ENCODE measurements around the gene AFF1. TPM values are rescaled to one million over a fixed set of nuclear protein-coding genes. Genes with fewer than 3 reads are reported as not detected.

The AFF1 gene
- total and polyA plus RNA-seq, 2 experiments from 2014 or later: 31.9 to 38.7 TPM

DNA sequence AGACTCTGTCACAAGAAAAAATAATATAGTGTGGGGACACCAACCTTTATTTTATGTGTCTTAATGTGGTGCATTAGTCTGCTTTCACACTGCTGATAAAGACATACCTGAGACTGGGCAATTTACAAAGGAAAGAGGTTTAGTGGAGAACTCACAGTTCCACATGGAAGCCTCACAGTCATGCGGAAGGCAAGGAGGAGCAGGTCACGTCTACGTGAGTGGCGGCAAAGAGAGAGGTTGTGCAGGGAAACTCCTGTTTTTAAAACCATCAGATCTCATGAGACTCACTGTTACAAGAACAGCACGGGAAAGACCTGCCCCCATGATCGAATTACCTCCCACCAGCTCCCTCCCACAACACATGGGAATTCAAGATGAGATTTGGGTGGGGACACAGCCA lies 130.2 kb downstream of the AFF1 start:
- Histone ChIP-seq H3K9me3 (ENCODE audit: low read depth) (no peaks in the 10 kb centered on the region), H2AFZ (no peak overlapping the region), H3K9me2 (replicated peaks; ENCODE audit: insufficient read depth) (no peaks in the 10 kb centered on the region), H3K4me2 (no peak overlapping the region), H3K4me3 (no peak overlapping the region), H3K79me2 (peaks cover 62% of the 10 kb centered on the region), H4K20me1 (ENCODE audit: insufficient read depth, poor library complexity, severe bottlenecking) (peaks cover 23% of the 10 kb centered on the region), H3K36me3 (replicated peaks; ENCODE audit: insufficient read depth, low read depth) (no peaks in the 10 kb centered on the region), H3K4me1 (ENCODE audit: insufficient read depth) (peaks cover 3% of the 10 kb centered on the region), H3K27ac (no peak overlapping the region), H3K27me3 (no peaks in the 10 kb centered on the region)
- DNase-seq (ENCODE audit: low spot score): no peak
- 84% methylated on average over 6 of the region's 6 CpGs for WGBS (ENCODE audit: low lambda C conversion rate, missing lambda C conversion rate)
- TF ChIP-seq EZH2 (IDR thresholded peaks at IDR 0.05; ENCODE audit: borderline replicate concordance) (no peak), EZH2phosphoT487 (IDR thresholded peaks at IDR 0.05; ENCODE audit: low read depth, severe bottlenecking, unreplicated experiment) (no peak)
- TF ChIP-seq, protein P1, sequence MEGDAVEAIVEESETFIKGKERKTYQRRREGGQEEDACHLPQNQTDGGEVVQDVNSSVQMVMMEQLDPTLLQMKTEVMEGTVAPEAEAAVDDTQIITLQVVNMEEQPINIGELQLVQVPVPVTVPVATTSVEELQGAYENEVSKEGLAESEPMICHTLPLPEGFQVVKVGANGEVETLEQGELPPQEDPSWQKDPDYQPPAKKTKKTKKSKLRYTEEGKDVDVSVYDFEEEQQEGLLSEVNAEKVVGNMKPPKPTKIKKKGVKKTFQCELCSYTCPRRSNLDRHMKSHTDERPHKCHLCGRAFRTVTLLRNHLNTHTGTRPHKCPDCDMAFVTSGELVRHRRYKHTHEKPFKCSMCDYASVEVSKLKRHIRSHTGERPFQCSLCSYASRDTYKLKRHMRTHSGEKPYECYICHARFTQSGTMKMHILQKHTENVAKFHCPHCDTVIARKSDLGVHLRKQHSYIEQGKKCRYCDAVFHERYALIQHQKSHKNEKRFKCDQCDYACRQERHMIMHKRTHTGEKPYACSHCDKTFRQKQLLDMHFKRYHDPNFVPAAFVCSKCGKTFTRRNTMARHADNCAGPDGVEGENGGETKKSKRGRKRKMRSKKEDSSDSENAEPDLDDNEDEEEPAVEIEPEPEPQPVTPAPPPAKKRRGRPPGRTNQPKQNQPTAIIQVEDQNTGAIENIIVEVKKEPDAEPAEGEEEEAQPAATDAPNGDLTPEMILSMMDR (IDR thresholded peaks at IDR 0.05; ENCODE audit: poor library complexity): no peak

DNA sequence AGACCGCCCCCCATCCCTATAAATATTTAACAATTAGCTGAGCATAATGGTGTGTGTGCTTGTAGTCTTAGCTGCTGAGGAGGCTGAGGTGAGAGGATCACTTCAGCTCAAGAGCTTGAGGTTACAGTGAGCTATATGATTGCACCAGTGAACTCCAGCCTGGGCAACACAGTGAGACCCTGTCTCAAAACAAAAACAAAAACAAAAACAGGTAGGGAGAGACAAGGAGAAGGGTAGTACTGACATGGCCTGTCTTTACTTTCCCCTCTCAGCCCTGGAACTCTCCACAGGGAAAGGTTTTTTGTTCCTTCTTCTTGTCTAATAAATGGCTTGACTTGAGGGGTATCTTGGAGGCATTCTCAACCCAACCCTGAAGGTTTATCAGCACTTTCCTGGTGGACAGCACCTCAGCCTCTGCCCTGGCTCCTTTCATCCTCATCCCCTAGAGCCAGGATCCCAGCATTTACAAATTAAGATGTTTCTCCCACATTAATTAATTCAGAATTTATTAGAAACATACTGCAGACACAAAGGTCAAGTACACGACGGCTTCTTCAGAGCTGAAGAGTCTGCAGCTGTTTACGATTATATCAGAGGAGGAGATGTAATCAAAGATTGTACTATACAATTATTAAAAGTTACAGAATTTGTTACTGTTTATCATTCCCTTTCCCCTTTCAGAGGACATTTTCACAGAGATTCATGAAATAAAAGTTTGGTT lies 131.8 kb downstream of the AFF1 start:
- Histone ChIP-seq H3K9me2 (replicated peaks; ENCODE audit: insufficient read depth) (no peaks in the 10 kb centered on the region), H3K79me2 (peaks cover 70% of the 10 kb centered on the region), H3K4me2 (no peak overlapping the region), H3K36me3 (replicated peaks; ENCODE audit: insufficient read depth, low read depth) (no peaks in the 10 kb centered on the region), H3K27ac (peak overlapping the region; percentile 8), H2AFZ (no peak overlapping the region), H3K4me1 (ENCODE audit: insufficient read depth) (peaks cover 12% of the 10 kb centered on the region), H3K9me3 (ENCODE audit: low read depth) (no peaks in the 10 kb centered on the region), H3K27me3 (no peaks in the 10 kb centered on the region), H4K20me1 (ENCODE audit: insufficient read depth, poor library complexity, severe bottlenecking) (peaks cover 23% of the 10 kb centered on the region), H3K4me3 (no peak overlapping the region)
- DNase-seq (ENCODE audit: low spot score): no peak
- no peak for TF ChIP-seq EZH2phosphoT487 (IDR thresholded peaks at IDR 0.05; ENCODE audit: low read depth, severe bottlenecking, unreplicated experiment)
- TF ChIP-seq EZH2 (IDR thresholded peaks at IDR 0.05; ENCODE audit: borderline replicate concordance): no peak
- WGBS (ENCODE audit: low lambda C conversion rate, missing lambda C conversion rate): 63% methylated on average over 4 of the region's 4 CpGs

DNA sequence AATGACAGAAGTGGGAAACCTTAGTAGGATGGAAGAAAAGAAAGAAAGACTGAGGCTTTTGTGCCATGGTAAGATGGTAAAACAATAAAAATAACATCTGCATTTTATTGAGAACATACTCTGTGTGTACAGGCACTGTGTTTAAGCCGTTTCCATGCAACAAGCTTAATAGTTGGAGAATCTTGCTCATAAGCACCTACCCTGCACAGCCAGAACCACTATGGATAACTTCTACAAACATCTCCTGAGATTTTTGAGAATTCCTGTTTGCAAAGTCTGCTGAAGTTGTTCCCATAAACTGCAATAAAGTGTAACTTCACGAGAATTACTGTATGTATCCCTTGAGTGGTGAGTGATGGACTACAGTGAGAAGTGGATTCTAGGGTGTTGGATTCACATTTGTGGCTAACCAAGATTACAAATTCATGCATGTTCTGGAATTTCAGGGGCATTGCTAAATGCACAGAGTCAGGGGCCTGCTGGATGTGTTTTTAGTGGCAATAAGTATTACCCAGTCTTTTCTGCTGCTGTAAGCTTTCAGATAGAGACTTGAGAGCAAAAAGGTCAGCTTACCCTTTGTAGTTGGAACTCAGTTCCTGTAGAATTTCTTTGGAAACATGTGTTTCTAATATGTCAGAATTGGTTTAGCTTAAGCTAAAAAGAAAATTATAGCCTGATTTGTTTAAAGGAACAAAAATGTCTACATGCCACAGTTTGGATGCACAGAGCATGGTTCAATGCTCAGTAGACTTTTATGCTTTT lies 132.5 kb downstream of the AFF1 start:
- Histone ChIP-seq H3K4me1 (ENCODE audit: insufficient read depth) (peaks cover 12% of the 10 kb centered on the region), H3K27me3 (no peaks in the 10 kb centered on the region), H2AFZ (no peak overlapping the region), H3K4me3 (no peak overlapping the region), H3K79me2 (peaks cover 71% of the 10 kb centered on the region), H3K4me2 (no peak overlapping the region), H3K36me3 (replicated peaks; ENCODE audit: insufficient read depth, low read depth) (no peaks in the 10 kb centered on the region), H3K9me2 (replicated peaks; ENCODE audit: insufficient read depth) (no peaks in the 10 kb centered on the region), H3K27ac (peak overlapping the region; percentile 8), H4K20me1 (ENCODE audit: insufficient read depth, poor library complexity, severe bottlenecking) (peaks cover 23% of the 10 kb centered on the region), H3K9me3 (ENCODE audit: low read depth) (no peaks in the 10 kb centered on the region)
- TF ChIP-seq EZH2 (IDR thresholded peaks at IDR 0.05; ENCODE audit: borderline replicate concordance) (no peak), EZH2phosphoT487 (IDR thresholded peaks at IDR 0.05; ENCODE audit: low read depth, severe bottlenecking, unreplicated experiment) (no peak)
- TF ChIP-seq, protein P1 (IDR thresholded peaks at IDR 0.05; ENCODE audit: poor library complexity): no peak
- WGBS (ENCODE audit: low lambda C conversion rate, missing lambda C conversion rate): 41% methylated on average over 2 of the region's 2 CpGs
- no peak for DNase-seq (ENCODE audit: low spot score)

DNA sequence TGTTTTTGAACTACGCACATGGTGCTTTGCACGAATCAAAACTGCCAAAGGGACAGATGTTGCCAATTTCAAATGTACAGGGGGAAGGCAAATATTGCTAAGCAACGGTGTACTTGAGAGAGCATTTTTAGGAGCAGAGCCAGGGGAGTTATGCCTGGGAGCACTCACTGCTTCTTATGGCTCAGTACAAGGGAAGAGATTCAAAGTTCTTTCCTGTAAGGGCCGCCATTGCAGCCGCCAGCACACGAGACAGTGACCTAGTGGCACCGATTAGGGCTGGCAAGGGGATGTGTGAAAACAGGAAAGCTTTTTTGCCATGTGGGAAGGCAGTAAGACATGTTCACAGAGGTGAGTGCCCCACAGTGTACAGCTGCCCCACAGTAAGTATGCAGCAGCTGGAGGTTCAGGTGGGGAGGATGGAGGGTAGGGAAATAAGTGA lies 133.8 kb downstream of the AFF1 start:
- Histone ChIP-seq H4K20me1 (ENCODE audit: insufficient read depth, poor library complexity, severe bottlenecking) (peaks cover 21% of the 10 kb centered on the region), H3K27me3 (no peaks in the 10 kb centered on the region), H3K9me3 (ENCODE audit: low read depth) (no peaks in the 10 kb centered on the region), H3K36me3 (replicated peaks; ENCODE audit: insufficient read depth, low read depth) (no peaks in the 10 kb centered on the region), H3K4me3 (no peak overlapping the region), H3K27ac (peak overlapping the region; percentile 57), H3K9me2 (replicated peaks; ENCODE audit: insufficient read depth) (no peaks in the 10 kb centered on the region), H2AFZ (no peak overlapping the region), H3K79me2 (peaks cover 68% of the 10 kb centered on the region), H3K4me2 (peak overlapping the region; percentile 45), H3K4me1 (ENCODE audit: insufficient read depth) (peaks cover 16% of the 10 kb centered on the region)
- TF ChIP-seq EZH2 (IDR thresholded peaks at IDR 0.05; ENCODE audit: borderline replicate concordance) (no peak), EZH2phosphoT487 (IDR thresholded peaks at IDR 0.05; ENCODE audit: low read depth, severe bottlenecking, unreplicated experiment) (no peak)
- TF ChIP-seq, protein P1 (IDR thresholded peaks at IDR 0.05; ENCODE audit: poor library complexity): no peak
- 68% methylated on average over 7 of the region's 7 CpGs for WGBS (ENCODE audit: low lambda C conversion rate, missing lambda C conversion rate)
- DNase-seq (ENCODE audit: low spot score): peak; percentile 54
